Stimulated activated CD8-positive, alpha-beta memory T cell treated with anti-CD3 and anti-CD28 coated beads, Interleukin-4, amount 100 ng/mL, for 1 hour (primary cell): ENCODE data around the gene PDE11A.
"Not testable (repeated sequence)": the region's sequence is repeated elsewhere in the genome, so short reads cannot be mapped to it uniquely, and the experiment has no call there.

Experiments
- DNase-seq, 2 donors: peaks; one replicate each; pipeline ENCODE4 v3.0.0-alpha.2; 2020; ENCODE audit warnings: low read depth in 2 of 2, low spot score in 1 of 2

Gene PDE11A

GRCh38 chr2:178074123-178075005 is 1.8 kb upstream of the PDE11A start:
- no peak for DNase-seq

GRCh38 chr2:178072000-178072382 is 586 bp downstream of the PDE11A start:
- no peak for DNase-seq

GRCh38 chr2:178070824-178071223 is 1.8 kb downstream of the PDE11A start:
- DNase-seq = no peak

DNA sequence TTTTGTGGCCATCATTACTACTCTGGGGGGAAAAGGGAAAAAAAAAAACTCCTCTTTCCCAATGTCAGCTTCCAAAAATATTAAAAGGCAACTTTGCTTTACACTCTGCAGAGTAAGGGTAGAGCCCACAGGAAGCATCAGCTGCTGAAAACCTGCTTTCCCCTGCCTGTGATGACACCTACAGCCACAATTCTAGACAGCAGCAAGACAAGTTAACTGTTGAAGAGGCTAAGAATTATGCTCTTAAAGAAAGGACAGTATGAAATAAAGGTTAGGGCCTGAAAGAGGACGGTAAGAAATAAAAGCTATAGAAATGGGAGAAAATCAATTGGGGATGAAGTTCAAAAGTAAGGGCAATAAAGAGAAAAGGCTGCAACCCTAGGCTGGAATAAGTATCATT is 3.0 kb downstream of the PDE11A start:
- no peak for DNase-seq

GRCh38 chr2:178068823-178069454 is 3.6 kb downstream of the PDE11A start:
- no peak for DNase-seq

GRCh38 chr2:178066890-178067669 is 5.5 kb downstream of the PDE11A start:
- DNase-seq = no peak

GRCh38 chr2:178066324-178066723 is 6.3 kb downstream of the PDE11A start:
- no peak for DNase-seq

GRCh38 chr2:178059681-178060080 is 12.9 kb downstream of the PDE11A start:
- no peak for DNase-seq

GRCh38 chr2:178059111-178059510 is 13.5 kb downstream of the PDE11A start:
- no peak for DNase-seq

GRCh38 chr2:178057179-178057680 is 15.3 kb downstream of the PDE11A start:
- no peak for DNase-seq

- DNase-seq = no peak
Observed at GRCh38 chr2:178056345-178056744, 16.2 kb downstream of the PDE11A start.

DNA sequence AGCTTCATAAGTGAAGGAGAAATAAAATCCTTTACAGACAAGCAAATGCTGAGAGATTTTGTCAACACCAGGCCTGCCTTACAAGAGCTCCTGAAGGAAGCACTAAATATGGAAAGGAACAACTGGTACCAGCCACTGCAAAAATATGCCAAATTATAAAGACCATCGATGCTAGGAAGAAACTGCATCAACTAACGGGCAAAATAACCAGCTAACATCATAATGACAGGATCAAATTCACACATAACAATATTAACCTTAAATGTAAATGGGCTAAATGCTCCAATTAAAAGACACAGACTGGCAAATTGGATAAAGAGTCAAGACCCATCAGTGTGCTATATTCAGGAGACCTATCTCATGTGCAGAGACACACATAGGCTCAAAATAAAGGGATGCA is 21.3 kb downstream of the PDE11A start:
- DNase-seq = not testable (repeated sequence)

DNA sequence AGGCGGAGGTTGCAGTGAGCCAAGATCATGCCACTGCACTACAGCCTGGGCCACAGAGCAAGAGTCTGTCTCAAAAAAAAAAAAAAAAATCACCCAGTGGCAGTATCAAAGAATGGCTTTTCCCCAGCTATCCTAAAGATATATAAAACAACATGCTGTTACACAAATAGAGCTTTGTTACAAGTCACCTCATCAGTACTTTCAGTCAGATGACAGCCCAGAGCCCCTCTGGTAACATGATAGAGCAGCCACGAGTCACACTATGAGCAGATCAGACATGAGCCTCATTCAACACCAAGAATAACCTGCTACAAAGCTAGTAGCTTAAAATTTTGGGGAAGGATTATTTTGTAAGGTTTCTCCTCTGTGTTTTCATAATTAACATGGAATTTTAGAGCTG is 25.2 kb downstream of the PDE11A start:
- no peak for DNase-seq

- DNase-seq = no peak
Observed at GRCh38 chr2:178044836-178045235, 27.7 kb downstream of the PDE11A start.

- DNase-seq = no peak
Observed at GRCh38 chr2:178043266-178043665, 29.3 kb downstream of the PDE11A start.

DNA sequence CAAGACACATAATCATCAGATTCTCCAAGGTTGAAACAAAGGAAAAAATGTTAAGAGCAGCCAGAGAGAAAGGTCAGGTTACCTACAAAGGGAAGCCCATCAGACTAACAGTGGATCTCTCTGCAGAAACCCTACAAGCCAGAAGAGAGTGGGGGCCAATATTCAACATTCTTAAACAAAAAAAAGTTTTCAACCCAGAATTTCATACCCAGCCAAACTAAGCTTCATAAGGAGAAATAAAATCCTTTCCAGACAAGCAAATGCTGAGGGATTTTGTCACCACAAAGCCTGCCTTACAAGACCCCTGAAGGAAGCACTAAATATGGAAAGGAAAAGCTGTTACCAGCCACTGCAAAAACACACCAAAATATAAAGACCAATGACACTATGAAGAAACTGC is 39.0 kb downstream of the PDE11A start:
- DNase-seq = not testable (repeated sequence)

DNA sequence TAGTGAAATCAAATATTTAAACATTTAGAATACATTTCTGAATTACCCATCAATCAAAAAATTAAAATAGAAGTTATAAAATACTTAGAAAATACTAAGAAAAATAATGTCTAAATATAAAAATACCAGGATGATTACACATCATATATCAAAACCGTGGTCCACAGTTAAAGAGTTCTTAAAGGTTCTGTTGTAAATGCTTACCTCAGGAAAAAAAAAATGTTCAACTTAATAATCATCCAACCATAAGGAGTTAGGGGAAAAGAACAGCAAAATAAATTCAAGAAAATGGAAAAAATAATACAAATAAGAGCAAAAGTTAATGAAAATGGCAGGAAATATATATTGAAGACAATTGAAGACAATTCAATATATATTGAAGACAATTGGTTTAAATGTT is 43.2 kb downstream of the PDE11A start:
- no peak for DNase-seq

DNA sequence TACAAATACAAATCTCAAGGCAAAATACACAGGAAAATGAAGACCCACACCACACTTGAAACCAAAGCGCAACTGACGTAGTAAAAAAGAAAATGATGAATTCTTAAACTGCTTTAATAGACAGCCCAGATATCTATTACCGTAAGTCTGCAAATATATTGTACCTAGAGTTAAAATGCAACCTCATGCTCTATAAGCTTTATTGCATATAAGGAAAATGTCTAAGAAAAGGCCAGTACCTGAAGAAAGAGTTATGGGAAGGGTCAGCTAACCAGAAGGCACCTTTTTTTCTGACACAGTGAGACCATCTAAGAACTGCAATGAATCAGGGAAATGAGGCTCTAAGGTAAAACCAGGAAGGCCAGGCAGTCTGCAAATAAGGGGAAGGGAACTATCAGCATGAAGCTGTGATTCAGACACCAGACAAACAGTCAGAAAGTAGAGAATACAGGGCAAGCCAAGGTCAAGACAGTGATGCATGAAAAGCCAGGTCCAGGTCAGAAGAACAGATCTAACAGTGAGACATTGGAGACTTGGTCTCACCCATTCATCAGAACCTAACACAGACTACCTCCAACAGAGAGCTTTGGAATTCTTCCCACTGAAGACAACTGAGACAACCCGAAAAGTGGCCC is 46.9 kb downstream of the PDE11A start:
- DNase-seq = no peak

DNA sequence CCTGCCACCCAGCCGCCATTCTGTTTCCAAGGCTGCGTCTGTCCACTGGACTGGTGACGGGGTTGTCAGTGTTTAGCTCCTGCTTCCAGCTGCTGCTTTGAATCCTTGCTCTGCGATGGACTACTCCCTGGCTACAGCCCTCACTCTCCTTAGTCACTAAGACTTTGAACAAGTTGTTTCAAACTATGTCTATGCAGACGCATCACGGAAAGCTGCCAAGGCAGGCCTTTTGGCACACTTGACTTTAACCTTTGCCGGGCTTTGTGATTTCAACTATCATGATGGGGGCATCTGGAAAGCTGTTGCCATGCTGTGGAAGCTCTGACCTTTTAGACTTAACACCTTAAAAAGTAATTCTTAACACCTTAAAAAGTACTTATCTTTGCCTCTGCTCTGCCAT is 54.4 kb downstream of the PDE11A start:
- no peak for DNase-seq

DNA sequence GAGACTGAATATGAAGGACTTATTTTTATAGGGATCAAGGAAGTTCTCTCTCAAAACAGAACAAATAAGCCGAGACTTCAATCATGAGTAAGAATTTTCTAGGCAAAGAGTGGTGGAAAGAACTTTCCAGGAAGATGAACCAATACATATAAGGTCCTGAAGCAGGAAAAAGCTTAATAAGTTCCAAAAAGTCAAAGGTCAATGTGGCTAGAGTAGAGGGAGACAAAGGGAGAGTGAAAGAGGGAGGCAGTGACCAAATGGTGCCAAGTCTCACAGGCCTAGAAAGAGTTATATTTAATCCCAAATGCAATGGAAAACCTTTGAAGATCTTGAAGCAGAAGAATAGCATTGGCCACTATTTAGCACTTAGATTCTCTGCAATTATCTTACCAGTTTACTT is 56.0 kb downstream of the PDE11A start:
- no peak for DNase-seq

DNA sequence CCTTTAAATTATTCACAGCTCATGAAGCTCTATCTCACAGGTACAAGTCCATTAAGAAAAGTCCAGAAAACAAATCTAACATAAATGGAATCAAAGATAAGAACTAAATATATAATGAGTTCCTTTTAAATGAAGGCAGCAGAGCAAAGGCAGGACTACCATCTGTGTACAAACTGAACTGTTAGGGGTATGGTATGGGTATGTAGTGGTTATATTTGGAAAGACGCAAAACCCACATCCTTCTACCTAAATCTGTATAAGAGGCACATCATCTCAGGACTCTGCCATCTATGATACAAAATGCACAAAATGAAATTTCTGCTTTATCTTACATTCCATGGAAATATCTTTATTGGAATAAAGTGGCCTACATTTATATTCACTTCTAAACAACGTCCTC is 59.9 kb downstream of the PDE11A start:
- no peak for DNase-seq
